Activated naive CD4-positive, alpha-beta T cell treated with Interleukin-2 at 50 U/mL for 16 hours (primary cell): ENCODE measurements around the gene STX10.
"Not testable (repeated sequence)": the region's sequence is repeated elsewhere in the genome, so short reads cannot be mapped to it uniquely, and the experiment has no call there.

Experiments used
- DNase-seq: peaks from one replicate; pipeline ENCODE4 v3.0.0-alpha.2; 2020

STX10 gene

DNA sequence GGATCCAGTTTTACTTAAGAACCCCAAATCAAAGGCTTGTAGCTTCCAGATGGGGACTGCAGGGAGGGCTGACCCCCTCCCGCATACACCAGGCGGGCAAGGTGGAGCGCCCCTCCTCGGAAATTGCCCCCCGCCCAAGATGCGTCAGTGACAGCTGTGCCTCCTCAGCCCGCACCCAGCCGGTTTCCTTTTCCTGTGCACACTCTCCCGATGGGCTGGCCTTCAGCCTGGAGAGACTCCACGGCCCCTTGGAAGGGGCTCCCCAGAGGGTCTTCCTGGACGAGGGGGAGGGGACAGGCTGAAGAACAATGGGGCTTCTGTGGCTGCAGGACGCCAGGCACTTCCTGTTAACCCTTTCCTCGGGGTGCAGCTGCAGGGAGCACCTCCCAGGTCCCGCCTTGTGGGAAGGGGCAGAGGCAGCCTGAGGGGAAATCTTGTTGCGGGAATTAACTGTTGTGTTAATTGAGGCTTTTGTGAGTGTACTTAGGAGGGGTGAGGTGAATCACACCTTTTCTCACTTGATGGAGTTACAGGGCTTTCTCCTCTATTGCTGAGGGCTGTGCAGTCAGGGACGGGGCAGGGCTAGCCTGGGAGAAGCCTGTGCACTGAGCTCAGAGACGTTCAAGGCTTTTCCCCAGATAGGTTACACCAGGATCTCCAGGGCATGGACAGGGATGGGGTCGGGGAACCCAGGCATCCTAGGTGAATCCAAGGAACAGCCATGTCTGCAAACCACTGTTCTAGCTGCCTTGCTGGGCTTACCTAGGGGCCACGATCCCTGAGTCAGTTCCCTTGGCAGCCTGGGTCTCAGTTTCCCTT lies 14.4 kb upstream of the STX10 start:
- peak; percentile 34 for DNase-seq

DNA sequence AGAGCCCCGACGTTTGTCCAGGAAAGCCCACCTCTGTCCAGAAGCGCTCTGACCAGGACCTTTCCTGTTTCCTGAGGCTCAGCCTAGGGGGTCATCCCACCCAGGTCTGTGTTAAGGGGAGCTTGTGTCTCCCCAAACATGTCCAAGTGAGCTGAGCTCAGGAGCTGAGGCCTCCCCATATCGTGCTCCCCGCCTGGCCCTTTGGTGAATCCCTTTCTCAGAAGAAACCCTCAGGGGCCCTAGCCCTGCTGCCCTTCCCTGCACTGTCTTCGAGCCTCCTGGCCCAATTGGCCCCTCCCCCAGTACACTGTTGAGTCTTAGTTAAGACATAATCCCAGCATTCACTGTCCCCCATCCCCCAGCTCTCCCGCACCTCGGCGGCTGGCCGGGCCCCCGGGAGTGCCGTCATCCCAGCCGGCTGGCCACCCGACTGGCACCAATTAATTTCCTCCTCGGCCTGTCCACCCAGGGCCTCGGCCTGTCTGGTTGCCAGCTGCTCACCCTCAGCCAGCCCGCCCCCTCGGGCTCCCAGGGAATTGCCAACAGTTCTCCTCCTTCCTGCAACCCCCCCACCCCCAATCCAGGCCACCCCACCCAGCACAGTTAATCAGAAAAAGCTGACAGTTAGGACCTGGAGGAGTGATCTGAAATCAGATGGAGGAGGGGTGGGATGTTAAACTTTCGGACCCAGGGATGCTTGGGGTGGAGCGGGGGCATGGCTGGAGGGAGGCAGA lies 13.6 kb upstream of the STX10 start:
- peak; percentile 48 for DNase-seq

DNA sequence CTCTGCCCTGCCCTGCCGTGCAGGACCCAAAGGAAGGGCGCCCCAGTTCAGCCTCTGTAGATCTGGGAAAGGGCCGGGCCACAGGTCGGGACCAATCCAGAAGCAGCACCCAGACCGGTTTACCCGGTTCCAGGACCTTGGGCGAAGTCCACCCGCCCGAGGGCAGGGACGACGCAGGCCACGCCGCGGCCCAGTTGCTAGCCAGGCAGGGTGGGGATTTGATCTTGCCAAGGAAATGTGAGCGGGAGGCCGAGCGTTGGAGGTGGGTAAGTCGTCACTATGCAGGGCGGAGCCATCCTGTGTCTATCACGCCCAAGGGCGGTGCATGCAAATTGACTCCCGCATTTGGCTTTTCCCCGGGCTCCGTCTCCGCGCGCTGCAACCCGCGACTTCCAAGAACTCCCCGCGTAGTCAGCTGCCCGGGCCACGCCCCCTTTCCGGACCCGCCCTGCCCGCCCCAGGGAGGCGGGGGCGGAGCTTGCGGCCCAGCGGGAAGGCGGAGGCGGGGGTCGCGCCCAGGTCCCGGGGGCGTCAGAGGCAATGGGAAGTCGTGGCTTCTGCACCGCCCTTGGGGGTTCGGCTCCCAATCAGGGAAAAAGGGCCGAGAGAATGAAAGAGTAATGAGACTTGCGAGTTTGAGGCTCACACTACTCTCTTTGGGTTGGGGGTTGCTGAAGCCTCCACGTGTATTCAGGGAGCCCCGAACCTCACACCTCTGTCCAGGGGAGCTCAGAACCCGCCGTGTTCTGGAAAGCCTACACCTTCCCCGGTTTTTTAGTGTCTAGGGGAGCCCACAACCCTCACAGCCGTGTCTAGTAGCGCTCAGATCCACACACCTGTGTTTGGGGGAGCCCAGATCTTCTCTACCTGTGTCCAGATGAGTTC lies 12.8 kb upstream of the STX10 start:
- peak; percentile 87 for DNase-seq

DNA sequence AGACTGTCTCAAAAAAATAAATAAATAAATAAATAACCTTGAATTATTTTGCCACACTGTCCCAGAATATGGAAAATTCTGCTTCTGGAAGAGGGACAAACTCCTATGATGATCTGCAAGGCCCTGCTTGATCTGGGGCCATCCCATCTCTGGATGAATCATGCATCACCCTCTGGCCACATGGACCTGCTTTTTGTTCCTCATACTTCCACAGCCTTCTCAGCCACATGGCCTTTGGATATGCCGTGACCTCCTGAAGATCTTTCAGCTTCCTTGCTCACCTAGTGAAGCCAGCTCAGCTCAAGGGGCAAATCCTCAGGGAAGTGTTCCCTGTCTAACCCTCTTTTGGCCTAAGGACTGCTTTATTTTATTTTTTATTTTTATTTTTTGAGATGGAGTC lies 10.4 kb upstream of the STX10 start:
- no peak for DNase-seq

DNA sequence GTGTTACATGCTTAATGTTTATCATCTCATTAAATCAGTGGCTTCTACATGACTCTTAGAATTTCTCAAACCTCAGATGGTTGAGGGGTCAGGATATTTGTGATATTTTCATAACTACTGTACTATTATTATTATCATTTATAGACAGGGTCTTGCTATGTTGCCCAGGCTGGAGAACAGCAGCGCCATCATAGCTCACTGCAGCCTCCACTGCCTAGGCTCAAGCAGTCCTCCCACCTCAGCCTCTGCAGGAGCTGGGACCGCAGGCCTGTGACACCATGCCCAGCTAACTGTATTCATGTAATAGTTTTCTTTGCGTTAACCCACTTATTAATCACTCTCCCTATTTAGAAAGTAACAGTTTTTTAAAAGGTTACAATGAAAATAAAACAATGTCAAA lies 9.5 kb upstream of the STX10 start:
- DNase-seq, result no peak

DNA sequence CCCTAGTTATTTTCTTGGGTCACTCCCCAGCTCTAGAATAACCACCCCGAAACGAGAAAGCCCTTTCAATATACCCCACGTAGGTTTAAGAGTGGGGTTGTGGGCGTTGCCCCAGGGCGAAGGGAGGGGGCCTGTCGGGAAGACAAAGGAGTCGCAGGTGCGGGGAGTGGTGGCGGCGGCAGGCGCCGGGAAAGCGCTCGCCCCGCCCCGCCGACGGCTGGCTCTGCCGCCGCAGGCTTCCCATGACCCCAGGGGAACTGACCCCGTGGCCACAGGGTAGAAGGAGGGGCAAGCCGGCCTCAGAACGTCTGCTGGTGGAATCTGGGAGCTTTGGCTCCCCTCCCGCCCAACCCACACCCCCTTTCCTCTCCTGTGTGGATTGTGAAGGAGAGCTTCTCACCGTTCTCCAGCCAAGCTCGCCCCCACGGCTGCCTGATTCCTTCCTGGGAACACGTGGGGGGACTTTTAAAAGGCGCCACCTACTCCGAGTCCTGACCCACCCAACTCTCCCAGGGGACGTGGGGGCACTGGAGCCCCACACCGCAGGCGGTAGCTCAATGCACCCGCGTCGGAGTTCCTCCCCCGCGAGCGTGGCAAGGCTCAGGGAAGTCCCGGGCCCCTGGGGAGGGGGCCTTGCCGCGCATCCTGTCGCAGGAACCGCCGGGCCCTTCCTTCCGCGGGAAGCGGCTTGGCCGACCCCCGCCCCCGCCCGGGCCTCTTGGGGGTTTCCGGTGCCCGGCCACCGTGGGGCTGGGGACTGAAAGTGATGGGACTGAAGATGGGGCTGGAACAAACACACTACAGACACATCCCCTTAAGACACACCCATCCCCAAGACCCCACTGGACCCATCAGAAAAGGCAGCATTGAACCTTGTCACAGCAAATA lies 5.5 kb upstream of the STX10 start:
- DNase-seq, result peak; percentile 69

DNA sequence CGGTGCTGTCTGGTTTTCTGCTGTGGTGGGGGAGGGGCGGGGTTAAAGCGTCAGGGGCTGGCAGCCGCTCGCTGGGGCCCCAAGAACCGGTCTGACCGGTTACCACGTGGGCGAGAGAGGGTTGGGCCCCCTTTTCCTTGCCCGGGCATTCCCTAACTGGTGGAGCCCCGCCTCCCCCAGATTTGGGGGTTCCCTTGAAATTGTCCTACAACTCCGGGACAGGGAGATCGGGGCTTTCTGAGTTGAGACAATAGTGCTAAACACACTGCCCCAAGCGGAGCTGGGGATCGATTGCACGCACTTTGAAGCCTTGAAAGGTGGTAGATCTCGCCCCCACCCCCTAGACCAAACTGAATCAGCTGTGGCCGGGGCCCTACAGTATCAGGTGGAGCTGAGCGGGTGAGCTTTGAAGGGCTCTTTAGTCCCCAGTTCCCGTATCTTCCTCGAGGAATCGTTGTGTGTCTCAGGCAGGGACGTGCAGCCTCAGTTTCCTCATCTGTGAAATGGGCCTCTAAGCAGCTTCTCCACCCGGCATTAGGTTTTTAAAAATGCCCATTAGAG lies 4.8 kb upstream of the STX10 start:
- peak; percentile 84 for DNase-seq

DNA sequence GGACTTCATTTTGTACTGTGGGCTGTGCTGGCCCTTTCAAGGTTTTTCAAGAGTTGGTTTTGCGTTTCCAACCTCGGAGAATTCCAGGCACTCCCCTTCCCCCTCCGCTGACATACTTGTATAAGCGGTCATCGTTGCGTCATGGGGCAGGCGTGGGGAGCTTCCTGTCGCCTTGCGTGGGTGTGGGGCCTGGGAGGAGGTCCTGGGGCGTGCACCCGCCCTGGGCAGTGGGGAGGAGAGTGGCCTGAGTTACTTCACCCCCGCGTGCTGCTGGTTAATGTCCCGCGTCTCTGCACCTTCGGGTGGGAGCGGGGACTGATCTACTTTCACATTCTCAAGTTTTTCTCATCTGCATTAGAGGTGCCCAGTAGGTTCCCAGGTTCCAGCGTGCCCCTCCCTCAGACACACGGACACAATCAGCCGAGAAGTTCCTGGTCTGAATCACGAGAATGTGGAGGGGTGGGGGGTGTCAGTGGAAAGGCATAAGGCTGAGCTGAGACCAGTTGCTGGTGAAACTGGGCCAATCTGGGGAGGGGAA lies 4.1 kb upstream of the STX10 start:
- DNase-seq, result peak; percentile 66

DNA sequence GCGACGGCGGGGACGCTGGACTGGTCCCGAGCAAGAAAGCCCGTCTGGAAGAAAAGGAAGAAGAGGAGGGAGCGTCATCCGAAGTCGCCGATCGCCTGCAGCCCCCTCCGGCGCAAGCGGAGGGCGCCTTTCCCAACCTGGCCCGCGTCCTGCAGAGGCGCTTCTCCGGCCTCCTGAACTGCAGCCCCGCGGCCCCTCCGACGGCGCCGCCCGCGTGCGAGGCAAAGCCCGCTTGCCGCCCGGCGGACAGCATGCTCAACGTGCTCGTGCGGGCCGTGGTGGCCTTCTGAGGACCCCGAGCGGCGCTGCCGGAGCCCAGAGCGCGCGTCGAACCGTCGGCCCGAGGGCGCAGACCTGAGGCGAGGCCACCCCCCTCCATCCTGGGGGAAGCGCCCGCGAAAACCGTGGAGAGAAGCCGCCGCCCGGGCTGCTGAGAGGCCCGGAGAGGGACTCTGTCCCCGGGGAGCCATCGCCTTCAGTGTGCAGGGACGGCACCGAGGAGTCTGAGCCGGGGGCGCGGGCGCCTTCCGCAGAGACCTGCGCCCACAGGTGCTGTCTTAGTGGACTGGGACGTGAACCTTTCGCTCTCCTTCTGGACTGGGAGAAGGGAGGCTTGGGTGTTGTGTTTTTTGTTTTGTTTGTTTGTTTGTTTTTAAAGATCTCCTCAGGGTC lies 3.5 kb upstream of the STX10 start:
- peak; percentile 30 for DNase-seq

DNA sequence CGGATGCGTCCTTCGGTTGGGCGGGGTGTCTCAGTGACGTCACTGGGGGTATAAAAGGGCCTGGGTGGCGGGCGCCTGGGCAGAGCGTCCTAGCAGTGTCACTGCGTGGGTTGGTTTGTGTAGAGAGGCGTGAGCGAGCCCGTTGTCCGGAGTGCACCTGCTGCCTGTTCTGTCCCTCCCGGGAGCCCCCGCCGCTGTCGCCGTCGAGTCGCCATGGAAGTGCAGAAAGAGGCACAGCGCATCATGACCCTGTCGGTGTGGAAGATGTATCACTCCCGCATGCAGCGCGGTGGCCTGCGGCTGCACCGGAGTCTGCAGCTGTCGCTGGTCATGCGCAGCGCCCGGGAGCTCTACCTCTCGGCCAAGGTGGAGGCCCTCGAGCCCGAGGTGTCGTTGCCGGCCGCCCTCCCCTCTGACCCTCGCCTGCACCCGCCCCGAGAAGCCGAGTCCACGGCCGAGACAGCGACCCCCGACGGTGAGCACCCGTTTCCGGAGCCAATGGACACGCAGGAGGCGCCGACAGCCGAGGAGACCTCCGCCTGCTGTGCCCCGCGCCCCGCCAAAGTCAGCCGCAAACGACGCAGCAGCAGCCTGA lies 2.9 kb upstream of the STX10 start:
- DNase-seq, result peak; percentile 95

DNA sequence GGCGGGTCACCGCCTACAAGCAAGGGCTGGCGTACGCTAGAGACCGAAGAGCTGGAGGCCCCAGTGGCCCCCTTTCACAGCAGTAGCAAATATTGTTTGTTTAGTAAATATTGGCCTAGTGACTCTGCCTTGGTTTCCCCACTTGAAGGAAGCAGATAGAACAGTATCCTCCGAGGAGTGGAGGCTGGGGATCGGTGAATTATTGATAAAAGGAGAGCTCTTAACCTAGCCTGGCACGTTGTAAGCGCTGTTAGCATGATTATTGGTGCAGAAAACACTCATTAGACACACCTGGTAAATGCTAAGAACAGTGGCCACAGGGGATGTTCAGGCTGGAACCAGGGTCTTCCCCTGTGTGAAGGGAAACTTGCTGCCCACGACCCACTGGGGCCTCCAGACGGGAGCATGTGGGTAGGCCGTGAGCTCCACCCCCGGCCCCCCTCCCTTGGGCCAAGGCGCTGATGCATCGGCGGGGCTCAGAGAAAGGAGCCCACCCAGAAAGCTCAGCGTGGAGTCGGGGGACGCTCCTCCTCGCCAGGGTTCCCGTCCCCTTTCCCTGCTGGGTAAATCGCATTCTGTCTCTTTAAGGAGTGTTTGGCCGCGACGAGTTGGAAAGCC lies 2.3 kb upstream of the STX10 start:
- DNase-seq, result no peak

DNA sequence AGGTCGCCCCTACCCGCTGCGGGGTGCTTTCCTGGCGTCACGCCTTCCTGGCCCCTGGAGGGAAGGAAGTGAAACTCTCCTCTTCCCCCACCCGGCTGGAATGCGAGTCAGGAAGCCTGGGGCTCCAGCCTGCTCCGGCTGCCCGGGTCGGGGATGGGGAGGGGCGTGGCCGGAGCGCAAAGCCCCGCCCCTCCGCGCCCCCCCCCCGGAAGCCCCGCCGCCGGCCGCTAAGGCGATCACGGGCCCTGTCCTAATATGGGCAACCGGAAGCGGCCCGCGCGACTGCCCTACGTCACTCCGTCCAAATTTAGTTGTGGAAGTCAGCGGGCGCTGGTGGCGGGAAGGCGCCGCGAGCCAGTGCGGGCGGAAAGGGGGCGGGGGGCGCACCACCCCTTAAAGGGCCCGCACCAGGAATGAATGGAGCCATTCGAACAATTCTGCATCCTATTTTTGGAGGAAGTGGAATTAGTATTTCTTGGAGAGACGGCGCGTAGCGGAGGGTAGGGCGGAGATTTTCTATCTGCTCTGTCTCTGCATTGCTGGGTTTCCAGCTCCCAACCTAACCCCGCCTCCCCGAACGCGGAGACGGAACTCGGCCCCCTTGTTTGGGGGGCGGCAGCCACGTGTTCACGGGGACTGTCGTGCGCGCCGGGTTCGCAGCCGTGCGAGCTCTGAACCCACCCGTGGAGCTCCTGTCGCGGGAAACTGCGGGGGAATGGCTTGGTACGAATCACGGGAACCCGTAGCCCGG lies 1.6 kb upstream of the STX10 start:
- DNase-seq, result peak; percentile 96

DNA sequence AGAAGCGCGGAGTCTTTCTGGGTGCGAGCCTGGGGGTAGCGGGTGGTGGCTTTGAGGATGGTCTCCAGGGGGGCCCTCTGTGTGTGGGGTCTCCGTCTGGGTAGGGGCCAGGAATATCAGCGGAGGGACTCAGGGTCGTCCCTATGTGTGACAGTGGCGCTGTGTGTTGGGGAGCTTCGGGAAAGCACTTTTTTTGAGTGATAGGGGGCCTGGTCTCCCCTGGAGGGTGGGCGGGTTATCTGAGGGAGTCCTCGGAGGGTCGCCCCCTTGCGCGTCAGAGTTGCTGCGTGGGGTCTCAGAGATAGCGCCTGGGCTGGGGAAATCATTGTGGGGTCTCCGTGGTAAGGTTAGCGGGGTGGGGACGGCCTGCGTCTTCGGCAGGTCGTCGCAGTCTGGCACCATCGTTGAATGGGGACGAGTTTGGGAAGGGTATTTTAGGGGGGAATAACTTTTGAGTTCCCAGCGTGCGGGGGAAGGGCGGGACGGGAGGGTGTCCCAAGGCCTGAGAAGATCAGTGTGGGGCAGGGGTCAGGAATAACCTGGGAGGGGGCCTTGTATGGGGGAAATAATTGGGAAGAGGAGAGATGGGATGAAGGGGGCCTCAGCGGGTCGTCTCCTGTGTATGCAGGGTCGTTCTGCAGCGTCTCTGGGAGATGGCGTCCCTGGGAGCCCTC lies 893 bp upstream of the STX10 start:
- peak; percentile 35 for DNase-seq

DNA sequence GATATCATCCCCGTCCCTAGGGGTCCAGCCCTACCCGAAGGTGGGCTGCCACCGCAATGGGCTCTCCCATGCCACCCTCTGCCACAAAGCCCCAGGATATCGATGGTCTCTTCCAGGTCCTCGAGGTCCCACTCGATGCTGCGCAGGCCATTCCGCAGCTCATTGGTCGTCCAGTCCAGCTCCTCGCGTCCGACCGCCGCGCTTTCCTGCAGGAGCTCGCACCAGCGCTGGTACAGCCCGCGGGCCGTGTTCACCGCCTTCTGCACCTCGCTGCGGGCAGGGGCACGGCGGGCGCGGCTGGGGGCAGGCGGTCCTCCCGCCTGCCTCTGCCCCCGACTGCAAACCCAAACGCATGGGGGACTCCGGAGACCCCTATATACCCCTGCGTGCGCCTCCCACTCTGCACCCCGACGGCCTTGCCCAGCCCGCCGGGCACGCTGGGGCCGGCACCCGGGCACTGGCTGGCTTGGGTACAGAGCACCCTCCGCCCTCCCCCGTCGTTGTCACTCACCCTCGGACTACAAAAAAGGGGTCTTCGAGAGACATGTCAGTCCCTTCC lies 468 bp downstream of the STX10 start:
- DNase-seq, result peak; percentile 40

DNA sequence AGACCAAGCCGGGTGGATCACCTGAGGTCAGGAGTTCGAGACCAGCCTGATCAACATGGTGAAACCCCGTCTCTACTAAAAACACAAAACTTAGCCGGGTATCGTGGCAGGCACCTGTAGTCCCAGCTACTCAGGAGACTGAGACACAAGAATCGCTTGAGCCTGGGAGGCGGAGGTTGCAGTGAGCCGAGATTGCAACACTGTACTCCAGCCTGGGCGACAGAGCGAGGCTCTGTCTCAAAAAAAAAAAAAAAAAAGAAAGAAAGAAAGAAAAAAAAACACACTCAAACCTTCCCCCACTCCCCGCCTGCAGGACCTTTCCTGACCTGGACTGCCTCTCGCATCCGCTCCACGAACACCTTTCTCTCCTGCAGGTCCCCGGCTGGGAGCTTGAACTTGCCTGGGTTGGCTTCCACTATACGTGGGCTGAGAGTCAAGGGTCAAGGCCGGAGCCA lies 975 bp downstream of the STX10 start:
- DNase-seq, result not testable (repeated sequence)

DNA sequence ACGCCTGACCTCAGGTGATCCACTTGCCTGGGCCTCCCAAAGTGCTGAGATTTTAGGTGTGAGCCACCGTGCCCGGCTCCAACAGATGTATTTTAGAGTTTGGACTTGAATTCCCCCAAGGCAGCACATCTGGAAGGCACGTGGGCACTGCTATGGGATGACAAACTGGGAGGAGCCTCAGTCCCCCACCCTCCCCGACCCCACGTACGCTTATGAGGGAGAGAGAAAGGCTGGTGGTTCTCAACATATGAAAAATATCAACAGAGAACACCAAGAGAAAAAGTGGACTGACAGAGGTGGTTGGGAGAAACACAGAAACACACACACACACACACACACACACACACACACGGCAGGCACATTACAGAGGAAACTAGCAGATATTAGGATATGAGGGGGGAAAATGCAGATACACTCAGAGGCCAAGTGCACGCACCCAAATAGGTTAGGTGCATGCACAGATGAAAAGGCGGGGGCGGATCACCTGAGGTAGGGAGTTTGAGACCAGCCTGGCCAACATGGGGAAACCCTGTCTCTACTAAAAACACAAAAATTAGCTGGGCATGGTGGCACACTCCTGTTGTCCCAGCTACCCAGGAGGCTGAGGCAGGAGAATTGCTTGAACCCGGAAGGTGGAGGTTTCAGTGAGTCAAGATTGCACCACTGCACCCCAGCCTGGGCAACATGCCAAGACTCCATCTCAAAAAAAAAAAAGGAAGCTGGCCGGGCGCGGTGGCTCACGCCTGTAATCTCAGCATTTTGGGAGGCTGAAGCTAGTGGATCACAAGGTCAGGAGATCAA lies 3.2 kb downstream of the STX10 start:
- no peak for DNase-seq

DNA sequence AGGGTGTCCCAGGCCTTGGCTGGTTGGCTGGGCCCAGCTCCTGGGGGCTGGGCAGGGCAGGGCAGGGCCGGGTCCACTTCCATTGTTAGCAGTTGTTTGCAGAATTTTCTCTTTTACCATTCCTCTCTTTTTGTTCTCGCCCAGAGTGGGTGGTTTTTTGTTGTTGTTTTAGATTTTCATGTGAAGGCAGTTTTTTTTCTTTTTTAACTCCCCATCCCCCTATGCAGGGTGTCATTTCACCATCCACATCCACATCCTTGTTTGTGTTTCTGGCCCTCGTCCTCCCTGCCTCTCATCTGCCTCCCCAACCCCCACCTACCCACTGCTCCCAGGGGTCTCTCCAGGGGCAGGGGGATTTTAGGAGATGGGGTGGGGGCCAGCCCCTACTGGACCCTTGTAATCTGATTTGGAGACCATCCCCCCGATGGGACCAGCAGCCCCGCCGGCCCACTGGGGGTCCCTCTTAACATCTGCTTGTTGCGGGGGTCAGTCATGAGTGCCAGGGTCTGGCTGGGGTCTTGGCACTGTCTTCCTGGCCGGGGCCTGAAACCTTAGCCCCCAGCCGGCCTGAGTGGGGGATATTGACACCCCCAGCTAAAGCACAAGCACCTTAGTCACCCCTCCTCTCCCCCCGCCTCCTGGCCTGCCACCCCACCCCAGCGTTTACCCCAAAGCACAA lies 10.4 kb downstream of the STX10 start:
- no peak for DNase-seq
